ENCODE results near the gene PPP1R13B.

The PPP1R13B gene

GRCh38 chr14:103820382-103820781 is 27.0 kb downstream of the PPP1R13B start:
- H3K27ac ChIP-seq (ENCODE audit: low read length) = no peak overlapping the region

GRCh38 chr14:103819503-103820307 is 27.7 kb downstream of the PPP1R13B start:
- no peaks in the 10 kb centered on the region for H3K36me3 ChIP-seq (ENCODE audit: control insufficient read depth in 1 of 2, insufficient read depth in 2 of 2, low read length in 2 of 2)
- H3K4me3 ChIP-seq (ENCODE audit: low read depth in 1 of 2, low read length in 2 of 2) = peak overlapping the region in 1 of 2 donors; percentile 21
- no peak overlapping the region for H3K27ac ChIP-seq (ENCODE audit: low read length)
- no peaks in the 10 kb centered on the region for H3K9me3 ChIP-seq (ENCODE audit: control insufficient read depth in 1 of 2, low read length in 2 of 2)
- peaks cover 3 to 13% of the 10 kb centered on the region in 2 donors for H3K4me1 ChIP-seq (ENCODE audit: control insufficient read depth in 1 of 2, insufficient read depth in 2 of 2, low read length in 2 of 2)
- no peaks in the 10 kb centered on the region for H3K27me3 ChIP-seq (ENCODE audit: low read depth, low read length)

More at GRCh38 chr14:103820382-103820781, 27.0 kb downstream of the PPP1R13B start:
- H3K36me3 ChIP-seq (ENCODE audit: control insufficient read depth in 1 of 2, insufficient read depth in 2 of 2, low read length in 2 of 2) = no peaks in the 10 kb centered on the region
- H3K4me1 ChIP-seq (ENCODE audit: control insufficient read depth in 1 of 2, insufficient read depth in 2 of 2, low read length in 2 of 2) = peaks cover 3 to 13% of the 10 kb centered on the region in 2 donors
- H3K27me3 ChIP-seq (ENCODE audit: low read depth, low read length) = no peaks in the 10 kb centered on the region
- no peaks in the 10 kb centered on the region for H3K9me3 ChIP-seq (ENCODE audit: control insufficient read depth in 1 of 2, low read length in 2 of 2)
- H3K4me3 ChIP-seq (ENCODE audit: low read depth in 1 of 2, low read length in 2 of 2) = peak overlapping the region in 1 of 2 donors; percentile 21

GRCh38 chr14:103818870-103819269 is 28.5 kb downstream of the PPP1R13B start:
- Histone ChIP-seq H3K4me1 (ENCODE audit: control insufficient read depth in 1 of 2, insufficient read depth in 2 of 2, low read length in 2 of 2) (peaks cover 3 to 13% of the 10 kb centered on the region in 2 donors), H3K9me3 (ENCODE audit: control insufficient read depth in 1 of 2, low read length in 2 of 2) (no peaks in the 10 kb centered on the region), H3K36me3 (ENCODE audit: control insufficient read depth in 1 of 2, insufficient read depth in 2 of 2, low read length in 2 of 2) (no peaks in the 10 kb centered on the region), H3K27ac (ENCODE audit: low read length) (no peak overlapping the region), H3K4me3 (ENCODE audit: low read depth in 1 of 2, low read length in 2 of 2) (no peak overlapping the region), H3K27me3 (ENCODE audit: low read depth, low read length) (no peaks in the 10 kb centered on the region)

- Histone ChIP-seq H3K4me1 (ENCODE audit: control insufficient read depth in 1 of 2, insufficient read depth in 2 of 2, low read length in 2 of 2) (peaks cover 3 to 13% of the 10 kb centered on the region in 2 donors), H3K27me3 (ENCODE audit: low read depth, low read length) (no peaks in the 10 kb centered on the region), H3K4me3 (ENCODE audit: low read depth in 1 of 2, low read length in 2 of 2) (no peak overlapping the region), H3K27ac (ENCODE audit: low read length) (no peak overlapping the region), H3K9me3 (ENCODE audit: control insufficient read depth in 1 of 2, low read length in 2 of 2) (no peaks in the 10 kb centered on the region), H3K36me3 (ENCODE audit: control insufficient read depth in 1 of 2, insufficient read depth in 2 of 2, low read length in 2 of 2) (no peaks in the 10 kb centered on the region)
These were observed 29.0 kb downstream of the PPP1R13B start for GRCh38 chr14:103818422-103818821.

- Histone ChIP-seq H3K27me3 (ENCODE audit: low read depth, low read length) (no peaks in the 10 kb centered on the region), H3K36me3 (ENCODE audit: control insufficient read depth in 1 of 2, insufficient read depth in 2 of 2, low read length in 2 of 2) (no peaks in the 10 kb centered on the region), H3K4me1 (ENCODE audit: control insufficient read depth in 1 of 2, insufficient read depth in 2 of 2, low read length in 2 of 2) (peaks cover 3 to 13% of the 10 kb centered on the region in 2 donors), H3K4me3 (ENCODE audit: low read depth in 1 of 2, low read length in 2 of 2) (no peak overlapping the region), H3K9me3 (ENCODE audit: control insufficient read depth in 1 of 2, low read length in 2 of 2) (no peaks in the 10 kb centered on the region), H3K27ac (ENCODE audit: low read length) (no peak overlapping the region)
These were observed 29.8 kb downstream of the PPP1R13B start for GRCh38 chr14:103817595-103817994.

- Histone ChIP-seq H3K9me3 (ENCODE audit: control insufficient read depth in 1 of 2, low read length in 2 of 2) (no peaks in the 10 kb centered on the region), H3K36me3 (ENCODE audit: control insufficient read depth in 1 of 2, insufficient read depth in 2 of 2, low read length in 2 of 2) (no peaks in the 10 kb centered on the region), H3K27ac (ENCODE audit: low read length) (no peak overlapping the region), H3K4me3 (ENCODE audit: low read depth in 1 of 2, low read length in 2 of 2) (no peak overlapping the region), H3K4me1 (ENCODE audit: control insufficient read depth in 1 of 2, insufficient read depth in 2 of 2, low read length in 2 of 2) (peaks cover 3 to 13% of the 10 kb centered on the region in 2 donors), H3K27me3 (ENCODE audit: low read depth, low read length) (no peaks in the 10 kb centered on the region)
These were observed 30.4 kb downstream of the PPP1R13B start for GRCh38 chr14:103816991-103817390.

GRCh38 chr14:103815253-103815652 is 32.1 kb downstream of the PPP1R13B start:
- H3K27ac ChIP-seq (ENCODE audit: low read length) = no peak overlapping the region
- H3K9me3 ChIP-seq (ENCODE audit: control insufficient read depth in 1 of 2, low read length in 2 of 2) = no peaks in the 10 kb centered on the region
- no peaks in the 10 kb centered on the region for H3K36me3 ChIP-seq (ENCODE audit: control insufficient read depth in 1 of 2, insufficient read depth in 2 of 2, low read length in 2 of 2)
- H3K27me3 ChIP-seq (ENCODE audit: low read depth, low read length) = no peaks in the 10 kb centered on the region
- H3K4me1 ChIP-seq (ENCODE audit: control insufficient read depth in 1 of 2, insufficient read depth in 2 of 2, low read length in 2 of 2) = peaks cover 0 to 9% of the 10 kb centered on the region in 2 donors
- no peak overlapping the region for H3K4me3 ChIP-seq (ENCODE audit: low read depth in 1 of 2, low read length in 2 of 2)

GRCh38 chr14:103811189-103811588 is 36.2 kb downstream of the PPP1R13B start:
- Histone ChIP-seq H3K9me3 (ENCODE audit: control insufficient read depth in 1 of 2, low read length in 2 of 2) (no peaks in the 10 kb centered on the region), H3K4me1 (ENCODE audit: control insufficient read depth in 1 of 2, insufficient read depth in 2 of 2, low read length in 2 of 2) (no peaks in the 10 kb centered on the region), H3K36me3 (ENCODE audit: control insufficient read depth in 1 of 2, insufficient read depth in 2 of 2, low read length in 2 of 2) (no peaks in the 10 kb centered on the region), H3K4me3 (ENCODE audit: low read depth in 1 of 2, low read length in 2 of 2) (no peak overlapping the region), H3K27ac (ENCODE audit: low read length) (no peak overlapping the region), H3K27me3 (ENCODE audit: low read depth, low read length) (no peaks in the 10 kb centered on the region)

- Histone ChIP-seq H3K4me1 (ENCODE audit: control insufficient read depth in 1 of 2, insufficient read depth in 2 of 2, low read length in 2 of 2) (no peaks in the 10 kb centered on the region), H3K27ac (ENCODE audit: low read length) (no peak overlapping the region)
These were observed 38.9 kb downstream of the PPP1R13B start for GRCh38 chr14:103808403-103809001.

GRCh38 chr14:103806805-103807204 is 40.6 kb downstream of the PPP1R13B start:
- H3K9me3 ChIP-seq (ENCODE audit: control insufficient read depth in 1 of 2, low read length in 2 of 2) = no peaks in the 10 kb centered on the region
- H3K4me1 ChIP-seq (ENCODE audit: control insufficient read depth in 1 of 2, insufficient read depth in 2 of 2, low read length in 2 of 2) = no peaks in the 10 kb centered on the region
- H3K27ac ChIP-seq (ENCODE audit: low read length) = no peak overlapping the region
- H3K36me3 ChIP-seq (ENCODE audit: control insufficient read depth in 1 of 2, insufficient read depth in 2 of 2, low read length in 2 of 2) = no peaks in the 10 kb centered on the region
- H3K27me3 ChIP-seq (ENCODE audit: low read depth, low read length) = no peaks in the 10 kb centered on the region
- H3K4me3 ChIP-seq (ENCODE audit: low read depth in 1 of 2, low read length in 2 of 2) = no peak overlapping the region

More at GRCh38 chr14:103808403-103809001, 38.9 kb downstream of the PPP1R13B start:
- Histone ChIP-seq H3K27me3 (ENCODE audit: low read depth, low read length) (no peaks in the 10 kb centered on the region), H3K9me3 (ENCODE audit: control insufficient read depth in 1 of 2, low read length in 2 of 2) (no peaks in the 10 kb centered on the region), H3K4me3 (ENCODE audit: low read depth in 1 of 2, low read length in 2 of 2) (no peak overlapping the region), H3K36me3 (ENCODE audit: control insufficient read depth in 1 of 2, insufficient read depth in 2 of 2, low read length in 2 of 2) (no peaks in the 10 kb centered on the region)

GRCh38 chr14:103805708-103806107 is 41.7 kb downstream of the PPP1R13B start:
- H3K27ac ChIP-seq (ENCODE audit: low read length) = no peak overlapping the region
- H3K9me3 ChIP-seq (ENCODE audit: control insufficient read depth in 1 of 2, low read length in 2 of 2) = no peaks in the 10 kb centered on the region
- no peaks in the 10 kb centered on the region for H3K36me3 ChIP-seq (ENCODE audit: control insufficient read depth in 1 of 2, insufficient read depth in 2 of 2, low read length in 2 of 2)
- no peak overlapping the region for H3K4me3 ChIP-seq (ENCODE audit: low read depth in 1 of 2, low read length in 2 of 2)
- no peaks in the 10 kb centered on the region for H3K27me3 ChIP-seq (ENCODE audit: low read depth, low read length)
- H3K4me1 ChIP-seq (ENCODE audit: control insufficient read depth in 1 of 2, insufficient read depth in 2 of 2, low read length in 2 of 2) = no peaks in the 10 kb centered on the region

All from muscle layer of duodenum (tissue), 2 donors.